Midbrain (tissue), 1 donor: ENCODE data around the gene CSNK1A1.
"Not testable (repeated sequence)": the region's sequence is repeated elsewhere in the genome, so short reads cannot be mapped to it uniquely, and the experiment has no call there.

Source experiments
- DNase-seq: peaks from one replicate; lab custom pipeline; 2025; lab: John Stamatoyannopoulos, UW

The CSNK1A1 gene

DNA sequence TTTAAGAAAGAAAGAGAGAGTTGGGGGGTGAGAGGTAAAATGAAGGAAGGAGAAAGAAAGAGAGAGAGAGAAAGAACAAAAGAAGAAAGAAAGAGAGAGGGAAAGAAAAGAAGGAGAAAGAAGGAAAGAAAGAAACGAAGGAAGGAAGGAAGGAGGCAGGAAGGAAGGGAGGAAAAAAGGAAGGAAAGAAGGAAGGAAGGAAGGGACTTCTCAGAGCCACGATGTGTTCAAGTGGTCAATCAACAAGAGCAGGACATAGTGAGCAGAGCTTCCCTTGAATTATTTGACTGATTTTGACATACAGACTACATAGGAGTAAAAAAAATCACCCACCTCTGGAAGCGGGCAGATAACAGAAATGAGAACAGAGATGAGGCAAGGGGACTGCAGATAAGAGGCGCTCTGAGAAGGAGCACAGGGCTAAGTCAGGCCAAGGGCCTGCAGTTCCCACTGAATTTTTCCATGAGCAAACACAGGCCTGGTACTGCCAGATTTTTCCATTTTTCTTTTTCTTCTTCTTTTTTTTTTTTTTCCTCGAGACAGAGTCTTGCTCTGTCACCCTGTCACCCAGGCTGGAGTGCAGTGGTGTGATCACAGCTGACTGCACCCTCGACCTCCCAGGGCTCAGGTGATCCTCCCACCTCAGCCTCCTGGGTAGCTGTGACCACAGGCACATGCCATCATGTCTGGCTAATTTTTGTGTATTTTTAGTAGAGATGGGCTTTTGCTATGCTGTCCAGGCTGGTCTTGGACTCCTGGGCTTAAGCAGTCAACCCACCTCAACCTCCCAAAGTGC, 94.4 kb downstream of the CSNK1A1 start:
- no peak for DNase-seq

DNA sequence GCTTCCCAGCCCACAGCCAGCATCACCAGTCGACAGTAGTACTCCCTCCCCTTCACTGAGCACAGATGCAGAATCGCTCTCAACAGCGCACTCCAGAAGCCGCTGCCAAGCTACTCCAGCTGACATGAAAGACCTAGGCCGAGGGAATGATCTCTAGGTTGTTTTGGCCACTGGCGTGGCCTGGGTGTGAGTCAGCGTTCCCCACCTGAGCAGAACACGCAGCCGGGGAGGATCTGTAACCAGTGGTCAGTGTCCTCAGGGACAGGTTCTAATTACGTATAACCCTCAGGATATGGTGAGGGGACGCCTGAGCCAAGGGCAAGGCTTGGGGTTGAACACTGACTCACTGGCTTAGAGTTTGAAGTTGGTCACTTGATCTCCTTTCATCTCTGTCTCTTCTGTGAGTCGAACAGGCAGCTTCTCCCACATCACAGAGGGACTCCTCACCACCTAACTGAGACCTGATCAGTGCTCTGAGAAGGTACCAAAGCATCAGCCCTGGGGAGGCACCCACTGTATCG, 95.3 kb downstream of the CSNK1A1 start:
- DNase-seq: no peak

DNA sequence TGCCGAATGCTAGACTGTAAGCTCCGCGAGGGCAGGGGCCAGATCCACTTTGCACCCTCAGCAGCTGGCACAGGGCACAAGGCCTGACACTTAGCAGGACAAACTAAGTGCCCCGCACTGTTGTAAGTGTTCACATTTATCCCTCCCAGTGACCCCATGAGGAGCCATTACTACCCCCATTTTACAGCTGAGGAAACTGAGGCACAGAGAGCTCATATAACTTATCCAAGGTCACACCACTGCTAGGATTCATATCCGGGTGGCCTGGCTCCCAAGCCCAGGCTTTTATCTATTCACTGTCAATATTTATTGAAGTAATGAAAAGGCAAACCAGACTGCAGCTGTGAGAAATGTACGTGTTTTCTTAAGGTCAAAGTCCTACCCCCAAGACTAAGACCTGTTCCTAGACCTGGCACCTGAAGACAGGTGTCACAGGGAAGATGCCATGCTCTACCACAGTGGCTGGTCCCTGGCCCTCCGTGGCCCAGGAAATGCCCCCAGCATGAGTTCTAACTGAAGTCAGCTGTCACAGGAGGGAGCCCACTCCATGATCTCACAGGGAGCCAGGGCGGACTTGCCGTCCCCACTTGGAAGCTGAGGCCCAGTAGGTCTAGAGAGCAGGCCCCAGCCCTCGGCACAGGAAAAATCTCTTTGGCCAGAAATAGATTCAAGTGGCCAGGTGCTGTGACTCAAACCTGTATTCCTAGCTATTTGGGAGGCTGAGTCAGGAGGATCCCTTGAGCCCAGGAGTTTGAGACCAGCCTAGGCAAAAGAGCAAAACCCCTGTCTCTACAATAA, 97.4 kb downstream of the CSNK1A1 start:
- DNase-seq: no peak

DNA sequence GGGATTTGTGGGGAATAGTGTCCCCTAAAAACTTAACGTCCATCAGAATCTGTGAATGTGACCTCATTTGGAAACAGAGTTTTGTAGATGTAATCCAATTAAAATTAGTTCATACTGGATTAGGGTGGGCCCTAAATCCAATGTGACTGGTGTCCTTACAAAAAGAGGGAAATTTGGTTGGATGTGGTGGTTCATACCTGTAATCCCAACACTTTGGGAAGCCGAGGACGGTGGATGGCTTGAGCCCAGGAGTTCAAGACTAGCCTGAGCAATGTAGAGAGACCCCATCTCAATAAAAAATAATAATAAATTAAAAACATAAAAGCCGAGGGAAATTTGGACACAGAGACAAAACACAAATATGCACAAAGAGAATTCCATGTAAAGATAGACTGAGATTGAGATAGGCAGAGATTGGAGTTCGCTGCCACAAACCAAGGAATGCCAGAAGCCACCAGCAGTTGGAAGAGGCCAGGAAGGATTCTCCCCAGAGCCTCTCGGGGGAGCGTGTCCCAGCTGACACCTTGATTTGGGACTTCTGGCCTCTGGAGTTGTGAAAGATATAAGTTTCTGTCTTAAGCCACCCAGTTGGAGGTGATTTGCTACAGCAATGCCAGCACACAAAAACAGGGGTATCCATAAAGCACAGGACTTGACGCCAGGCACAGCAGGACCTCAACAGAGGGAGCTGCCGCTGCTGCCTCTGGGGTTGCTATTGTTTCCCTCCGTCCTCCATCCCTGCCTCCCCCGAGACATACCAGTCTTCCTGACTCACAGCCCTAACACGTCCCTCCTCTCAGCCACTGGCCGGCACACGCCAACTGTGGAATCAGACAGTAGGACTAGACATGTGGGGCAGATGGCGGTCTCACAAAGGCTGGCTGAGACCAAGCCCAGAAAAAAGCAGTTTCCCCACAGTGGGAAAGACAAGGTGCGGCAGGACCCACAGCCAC, 98.3 kb downstream of the CSNK1A1 start:
- no peak for DNase-seq

DNA sequence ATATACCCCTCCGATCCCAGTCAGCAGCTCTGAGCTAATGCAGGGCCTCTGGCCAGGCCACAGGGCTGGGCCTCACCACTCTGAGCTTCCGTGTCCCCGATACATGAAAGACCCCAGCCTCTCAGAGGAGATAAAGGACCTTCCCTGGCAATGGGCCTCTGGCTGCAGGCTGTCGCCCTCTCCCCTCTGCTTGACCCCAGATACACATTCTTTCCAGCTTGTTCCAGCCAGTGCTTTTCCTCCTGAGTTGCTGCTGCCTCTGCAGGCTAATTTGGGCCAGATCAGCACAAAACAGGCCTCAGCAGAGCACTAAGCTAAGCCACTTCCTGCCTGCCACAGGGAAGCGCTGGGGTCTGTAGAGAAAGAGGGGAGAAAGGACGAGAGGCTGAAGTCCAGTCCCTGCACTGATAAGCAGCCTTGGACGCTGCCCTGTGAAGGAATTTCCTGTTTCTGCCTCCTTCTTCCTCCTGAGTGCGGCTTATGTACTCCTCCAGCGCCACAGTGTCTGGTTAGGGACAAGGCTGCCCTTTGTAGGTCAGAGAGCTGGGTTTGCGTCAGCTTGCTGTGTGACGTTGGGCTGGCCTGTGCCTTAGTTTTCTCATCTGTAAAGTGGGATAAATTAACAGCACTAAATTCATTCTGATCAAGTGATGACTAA, 99.1 kb downstream of the CSNK1A1 start:
- no peak for DNase-seq

DNA sequence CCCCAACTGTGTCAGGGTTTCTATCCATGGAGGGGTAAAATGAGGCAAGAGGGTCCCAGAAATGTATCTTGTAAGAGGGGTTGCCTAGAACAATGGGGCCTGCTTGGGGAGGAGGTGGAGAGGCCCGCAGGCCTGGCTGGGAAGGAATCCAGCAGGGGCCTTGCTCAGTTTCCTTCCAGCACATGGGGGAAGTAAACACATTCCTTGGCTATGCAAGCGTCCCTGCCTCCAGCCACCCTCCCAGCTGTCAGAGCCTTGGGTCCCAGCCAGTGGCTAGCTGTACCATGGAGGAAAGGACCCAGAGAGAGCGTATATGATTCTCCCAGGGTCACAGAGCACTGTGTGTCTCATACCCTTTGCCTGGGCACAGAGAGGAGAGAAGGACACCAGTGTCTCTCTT, 101.0 kb downstream of the CSNK1A1 start:
- peak; percentile 38 for DNase-seq

DNA sequence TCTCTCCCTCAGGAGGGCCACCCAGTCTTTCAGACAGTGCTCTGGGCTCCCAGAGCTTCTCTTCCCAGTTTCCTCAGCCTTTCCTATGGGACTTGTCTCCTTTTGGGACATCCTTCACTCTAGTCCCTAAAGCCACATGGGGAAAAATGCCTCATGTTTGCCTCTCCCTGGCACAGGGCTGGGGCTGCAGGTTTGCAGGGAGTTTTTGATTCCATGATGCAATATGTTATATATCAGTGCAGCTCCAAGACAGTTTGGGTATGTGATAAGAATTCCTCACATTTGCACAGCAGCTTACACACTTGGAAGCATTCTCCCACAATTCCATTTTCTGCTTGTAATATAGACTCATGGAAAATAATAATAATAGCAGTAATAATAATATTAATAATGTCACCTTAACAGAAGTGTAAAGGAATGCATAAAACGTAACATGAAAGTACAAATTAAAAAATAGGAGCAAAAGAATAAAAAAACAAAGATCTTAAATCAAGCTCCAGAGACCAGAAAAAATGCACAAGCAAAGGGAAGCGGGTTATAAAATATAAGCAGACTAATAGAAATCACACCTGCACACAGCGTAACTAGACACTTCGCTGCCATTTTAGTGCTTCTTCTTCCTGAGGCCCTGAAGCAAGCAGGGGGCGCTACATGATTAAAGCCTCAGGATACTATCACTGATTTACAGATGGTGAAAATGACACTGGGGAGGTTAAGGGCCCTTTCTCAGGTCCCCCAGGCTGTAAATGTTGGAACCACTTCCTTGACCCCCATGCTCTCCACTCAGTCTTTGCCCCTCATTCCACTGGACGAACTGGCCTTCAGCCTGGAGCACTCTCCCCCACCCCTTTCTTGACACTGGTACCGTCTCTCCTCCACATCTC, 102.2 kb downstream of the CSNK1A1 start:
- DNase-seq: no peak

DNA sequence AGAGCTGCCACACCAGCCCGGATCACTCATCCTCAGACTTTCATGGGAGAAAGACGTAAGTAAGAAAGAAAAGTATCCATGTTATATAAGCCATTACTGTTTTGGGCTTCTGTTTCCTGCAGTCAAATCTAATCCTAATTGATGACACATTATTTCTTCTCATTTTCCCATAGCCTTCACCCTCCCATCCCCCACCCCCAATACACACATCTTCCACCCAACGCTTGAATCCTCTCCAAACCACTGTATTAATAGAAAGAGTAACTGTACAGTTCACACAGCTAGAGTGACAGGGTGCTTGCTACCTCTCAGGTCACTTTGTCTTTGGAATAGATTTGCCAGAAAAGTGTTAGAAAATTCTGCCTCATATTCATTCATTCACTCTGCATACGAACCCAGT, 102.8 kb downstream of the CSNK1A1 start:
- DNase-seq: no peak

DNA sequence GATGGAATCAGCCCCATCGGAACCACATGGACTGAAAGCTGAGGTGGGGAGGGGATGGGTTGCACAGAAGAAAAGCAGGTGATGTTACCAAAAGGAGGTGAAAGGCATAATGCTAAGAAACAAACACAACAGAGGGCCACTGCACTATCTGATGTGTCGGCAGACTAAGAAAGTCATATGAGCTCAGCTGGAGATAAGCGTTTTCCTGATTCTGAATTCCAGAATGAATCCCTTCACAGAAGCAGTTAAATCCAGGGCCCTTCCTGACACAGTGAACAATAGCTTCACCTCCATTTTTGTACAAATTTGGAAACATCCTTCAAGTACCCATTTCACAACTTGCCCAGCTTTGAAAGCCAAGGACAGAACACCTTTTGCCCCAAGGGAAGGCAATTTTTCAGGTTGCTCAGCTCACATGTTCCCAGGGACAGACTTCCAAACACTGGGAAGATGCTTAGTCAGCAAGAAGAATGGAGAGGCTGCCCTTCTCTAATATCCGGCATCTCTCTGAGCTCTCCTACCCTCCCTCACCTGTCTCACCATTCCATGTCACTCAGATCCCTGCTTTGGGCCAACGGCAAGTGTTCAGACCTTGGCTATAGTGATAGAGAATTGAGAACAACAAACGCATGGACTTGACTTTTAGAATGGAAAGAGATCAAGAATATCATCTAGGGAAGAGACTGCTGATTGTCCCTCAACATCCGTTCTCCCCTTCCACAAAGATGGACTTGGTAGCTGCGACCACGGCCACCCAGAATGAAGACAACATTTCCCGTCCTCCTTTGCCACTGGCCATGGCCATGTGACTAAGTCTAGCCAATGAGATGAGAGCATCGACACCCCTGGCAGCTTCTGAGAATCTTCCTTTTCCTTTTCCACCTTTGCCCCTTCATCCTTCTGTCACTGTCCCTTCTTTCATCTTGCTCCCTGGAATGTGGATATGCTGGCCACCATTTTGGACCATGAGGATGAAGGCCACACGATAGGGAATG, 103.6 kb downstream of the CSNK1A1 start:
- no peak for DNase-seq

DNA sequence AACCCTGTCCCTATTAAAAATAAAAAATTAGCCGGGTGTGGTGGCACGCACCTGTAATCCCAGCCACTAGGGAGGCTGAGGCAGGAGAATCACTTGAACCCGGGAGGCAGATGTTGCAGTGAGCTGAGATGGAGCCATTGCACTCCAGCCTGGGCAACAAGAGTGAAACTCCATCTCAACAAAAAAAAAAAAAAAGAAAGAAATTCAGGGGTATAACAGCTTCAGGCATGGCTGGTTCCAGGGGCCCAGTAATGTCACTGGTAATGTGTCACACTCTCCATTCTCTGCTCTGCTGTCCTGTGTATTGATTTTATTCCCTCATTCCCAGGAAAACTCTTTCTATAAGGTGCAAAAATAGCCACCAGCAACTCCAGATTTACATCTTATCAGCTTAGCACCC, 104.4 kb downstream of the CSNK1A1 start:
- DNase-seq: not testable (repeated sequence)

DNA sequence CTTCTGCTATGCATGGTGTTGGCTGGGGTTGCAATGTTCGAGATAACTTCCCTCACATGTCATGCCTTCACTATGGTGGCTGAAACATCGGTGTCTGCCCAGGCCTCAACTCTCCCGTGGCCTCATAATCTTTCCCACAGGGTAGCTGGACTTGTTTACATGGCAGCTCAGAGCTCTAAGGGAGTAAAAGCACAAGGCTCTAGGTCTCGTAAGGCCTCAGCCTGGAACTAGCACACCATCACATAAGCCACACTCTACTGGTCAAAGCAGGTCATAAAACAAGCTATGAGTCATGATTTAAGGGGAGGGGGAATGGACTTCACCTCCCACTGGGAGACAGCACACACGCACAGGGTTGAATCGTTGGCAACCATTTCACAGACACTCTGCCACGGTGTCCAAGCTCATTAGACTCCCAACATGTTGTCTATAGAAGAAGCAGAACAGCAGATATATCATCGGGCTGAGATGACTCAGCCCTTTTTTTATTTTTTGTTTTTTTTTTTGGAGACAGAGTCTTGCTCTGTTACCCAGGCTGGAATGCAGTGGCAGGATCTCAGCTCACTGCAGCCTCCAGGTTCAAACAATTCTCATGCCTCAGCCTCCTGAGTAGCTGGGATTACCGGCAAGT, 105.4 kb downstream of the CSNK1A1 start:
- DNase-seq: no peak

DNA sequence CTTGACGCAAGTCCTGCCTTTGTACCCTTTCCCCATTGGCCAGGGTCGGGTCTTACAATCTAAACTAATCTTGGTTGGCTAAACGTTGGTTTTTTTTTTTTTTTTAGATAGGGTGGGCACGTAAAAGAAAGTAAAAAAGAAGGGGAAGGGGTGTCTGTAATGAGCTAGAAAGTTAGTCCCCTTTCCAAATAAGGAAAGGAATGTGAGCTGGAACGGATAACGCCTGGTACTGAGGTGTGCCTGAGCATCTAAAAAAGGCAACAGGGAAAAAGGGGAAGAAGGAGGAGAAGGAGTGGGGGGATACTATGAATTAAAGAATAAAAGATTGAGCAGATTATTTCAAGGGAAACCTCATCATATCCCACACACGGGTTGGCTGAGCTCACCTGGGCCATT, 105.9 kb downstream of the CSNK1A1 start:
- no peak for DNase-seq

DNA sequence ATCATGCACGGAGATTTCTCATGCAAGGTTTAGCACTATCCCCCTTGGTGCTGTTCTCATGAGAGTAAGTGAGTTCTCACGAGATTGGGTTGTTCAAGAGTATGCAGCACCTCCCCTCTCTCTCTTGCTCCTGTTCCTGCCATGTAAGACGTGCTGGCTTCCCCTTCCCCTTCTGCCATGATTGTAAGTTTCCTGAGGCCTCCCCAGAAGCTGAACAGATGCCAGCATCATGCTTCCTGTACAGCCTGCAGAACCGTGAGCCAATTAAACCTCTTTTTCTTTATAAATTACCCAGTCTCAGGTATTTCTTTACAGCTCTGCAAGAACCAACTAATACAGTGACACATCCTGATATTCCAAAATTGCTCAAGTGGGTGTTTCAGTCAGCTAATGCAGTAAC, 106.8 kb downstream of the CSNK1A1 start:
- not testable (repeated sequence) for DNase-seq

DNA sequence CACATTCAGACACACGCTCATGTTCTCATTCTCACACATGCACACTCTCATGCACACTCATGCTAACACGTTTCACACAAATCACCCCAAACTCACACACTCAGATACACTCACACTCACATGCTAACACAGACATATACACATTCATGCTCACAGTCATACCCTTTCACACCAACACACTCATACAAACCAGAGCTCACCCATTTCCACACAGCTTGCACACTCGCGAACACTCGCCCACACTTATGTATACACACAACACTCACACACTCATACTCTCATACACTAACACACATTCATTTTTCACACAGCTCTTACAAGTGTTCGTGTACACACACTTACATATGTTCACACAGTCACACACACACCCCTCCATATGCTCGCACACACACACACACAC, 108.0 kb downstream of the CSNK1A1 start:
- no peak for DNase-seq

DNA sequence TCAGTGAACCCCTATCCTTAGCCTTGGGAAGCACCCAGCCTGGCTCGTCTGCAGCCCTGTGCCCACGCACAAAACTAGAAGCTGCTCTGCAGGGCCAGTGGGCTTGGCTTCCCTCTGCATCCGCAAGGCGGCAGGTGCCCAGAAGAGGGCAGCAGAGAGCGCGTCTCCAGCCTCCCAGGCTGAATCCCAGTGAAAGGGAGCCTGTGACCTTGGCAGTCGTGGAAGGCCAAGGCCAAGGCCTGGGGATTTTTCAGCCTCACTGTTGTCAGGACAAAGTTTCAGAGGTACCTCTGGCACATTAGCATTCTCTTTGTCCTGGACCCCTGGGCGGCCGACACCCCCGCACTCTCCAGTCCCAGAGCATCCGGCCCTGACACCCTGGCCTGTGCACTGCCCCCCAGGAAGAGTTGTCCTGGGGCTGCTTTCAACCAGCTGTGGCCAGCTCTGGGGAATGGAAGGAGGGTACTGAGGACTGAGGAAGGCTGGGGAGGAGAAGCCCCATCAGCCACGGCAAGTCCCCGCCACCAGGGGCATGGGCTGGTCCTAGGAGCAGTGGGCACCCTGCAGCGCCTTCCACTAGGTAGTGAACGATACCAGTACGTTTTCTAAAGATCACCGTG, 108.6 kb downstream of the CSNK1A1 start:
- DNase-seq: peak; percentile 77
